HCEC 1CT (cell line): ENCODE measurements around the gene KCNJ6.

Source experiments
- DNase-seq: peaks from one replicate; pipeline ENCODE4 v3.0.0-alpha.2; 2017

Gene KCNJ6

DNA sequence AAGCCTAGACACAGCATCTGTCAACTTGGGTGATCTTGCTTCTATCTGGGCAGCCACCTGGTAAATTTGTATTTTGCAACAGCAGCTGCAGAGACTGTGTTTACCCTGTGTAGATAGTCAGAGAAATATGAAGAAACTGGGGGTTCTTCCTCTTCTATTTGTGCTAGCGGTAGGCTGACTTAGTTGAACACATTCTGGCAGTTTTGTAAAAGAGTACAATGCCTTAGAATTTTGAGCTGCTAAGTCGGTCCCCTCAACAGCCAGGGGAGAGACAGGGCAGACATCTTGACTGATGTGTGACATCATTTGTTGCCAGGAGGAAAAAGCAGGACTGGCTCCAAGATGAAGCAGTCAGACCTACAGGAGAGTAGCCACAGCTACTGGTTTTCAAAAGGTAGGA, 53.7 kb downstream of the KCNJ6 start:
- peak; percentile 37 for DNase-seq

DNA sequence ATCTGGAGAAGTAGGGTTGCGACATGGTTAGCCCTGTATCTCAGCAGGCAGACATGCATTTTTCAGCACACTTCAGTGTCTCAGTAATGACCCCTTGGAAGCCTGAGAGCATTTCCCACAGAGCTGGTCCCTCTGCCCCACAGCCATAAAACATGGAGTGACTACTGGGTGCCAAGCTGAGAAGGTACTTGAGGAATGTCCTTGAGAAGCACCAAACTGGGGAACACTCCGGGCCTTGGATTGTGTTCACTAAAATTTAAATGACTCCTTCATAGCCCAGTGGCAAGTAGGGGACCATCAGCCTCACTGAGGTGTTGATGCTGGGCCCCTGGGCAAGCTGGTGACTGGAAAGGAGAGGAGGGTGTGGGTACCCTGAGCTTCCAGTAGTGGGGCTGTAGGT, 54.7 kb downstream of the KCNJ6 start:
- no peak for DNase-seq

GRCh38 chr21:37860416-37860815, 55.8 kb downstream of the KCNJ6 start:
- no peak for DNase-seq

GRCh38 chr21:37855647-37856625, 60.3 kb downstream of the KCNJ6 start:
- peak; percentile 89 for DNase-seq

DNA sequence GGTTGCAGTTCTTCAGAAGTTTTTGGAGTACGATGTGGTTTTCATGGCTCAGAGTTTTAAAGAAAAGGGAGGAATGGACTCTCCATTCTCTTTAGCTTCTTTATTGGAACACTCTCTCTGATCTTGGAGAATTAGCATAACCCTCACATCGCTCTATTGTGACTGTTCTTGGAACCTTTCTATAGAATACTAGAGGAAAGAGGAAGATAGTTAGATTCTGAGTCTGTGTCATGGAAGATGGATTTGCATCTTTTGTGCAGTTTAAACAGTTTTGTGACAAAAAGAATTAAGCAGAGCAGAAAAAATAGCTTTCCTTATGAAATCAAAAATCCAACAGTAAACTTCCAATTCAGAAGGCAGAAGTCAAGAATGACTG, 61.0 kb downstream of the KCNJ6 start:
- no peak for DNase-seq

DNA sequence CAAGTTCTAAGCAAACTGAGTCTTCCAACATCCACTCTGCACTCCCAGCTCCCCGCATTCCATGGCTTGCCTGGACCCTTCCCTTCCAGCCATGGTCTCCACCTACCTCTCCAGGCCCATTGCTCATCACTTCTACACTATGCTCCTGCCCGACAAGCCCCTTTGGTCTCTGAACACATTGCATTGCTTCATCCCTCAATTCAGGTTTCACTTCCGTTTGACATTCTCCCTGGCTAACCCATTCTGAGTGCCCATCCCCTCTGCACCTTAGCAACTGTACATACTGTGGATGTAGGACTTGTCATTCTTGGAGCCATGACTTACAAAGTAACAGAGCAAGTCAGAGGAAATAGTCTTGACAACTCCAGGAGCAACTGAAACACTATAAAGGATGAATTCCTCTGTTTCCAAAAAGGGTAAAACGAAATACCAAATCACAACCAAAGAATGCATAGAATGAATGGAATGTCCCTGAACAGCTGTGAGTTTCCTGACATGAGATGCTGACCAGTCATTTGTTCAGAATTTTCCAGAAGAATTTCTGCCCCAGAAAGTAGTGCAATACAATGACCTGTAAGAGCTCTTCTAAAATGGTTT, 66.7 kb downstream of the KCNJ6 start:
- DNase-seq = peak; percentile 81

GRCh38 chr21:37848721-37849490, 67.4 kb downstream of the KCNJ6 start:
- no peak for DNase-seq

DNA sequence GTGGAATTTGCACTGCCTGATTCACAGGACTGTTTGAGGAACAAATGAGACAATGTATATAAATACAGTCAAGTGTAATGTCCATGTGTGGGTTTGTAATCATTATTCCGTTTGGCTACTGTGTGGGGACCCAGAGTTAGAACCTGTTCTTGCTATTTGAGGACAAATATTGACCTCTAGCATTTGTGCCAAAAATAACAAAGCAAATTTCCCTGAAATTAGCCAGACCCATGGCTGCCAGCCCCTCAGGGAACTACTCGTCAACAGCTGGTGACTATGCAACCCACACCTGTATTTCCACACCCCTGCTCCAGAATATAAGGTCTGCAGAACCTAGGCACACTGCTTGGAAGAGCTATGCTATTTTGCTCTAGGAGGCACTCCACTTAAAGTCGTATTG, 70.7 kb downstream of the KCNJ6 start:
- DNase-seq = no peak

DNA sequence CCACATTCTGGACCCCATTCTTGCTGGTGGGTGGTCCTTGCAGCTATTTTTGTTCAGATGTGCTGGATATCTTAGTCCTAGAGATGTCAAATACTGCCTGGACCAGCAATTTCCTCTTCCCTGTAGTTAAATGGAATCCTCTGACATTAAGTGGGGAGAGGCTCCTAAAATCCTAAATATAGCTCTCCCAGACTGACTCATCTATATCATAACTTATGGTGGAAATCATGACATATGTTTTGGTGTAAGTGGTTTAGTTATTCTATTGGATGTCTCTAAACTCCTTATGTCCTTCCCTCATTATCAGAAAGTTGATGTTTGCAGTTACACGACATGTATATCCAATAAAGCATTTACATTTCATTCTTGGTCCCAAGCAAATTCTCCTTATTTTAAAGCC, 73.1 kb downstream of the KCNJ6 start:
- DNase-seq = no peak

- no peak for DNase-seq
Observed at GRCh38 chr21:37842163-37842919, 73.9 kb downstream of the KCNJ6 start.

- DNase-seq = no peak
Observed at GRCh38 chr21:37837381-37837780, 78.9 kb downstream of the KCNJ6 start.

DNA sequence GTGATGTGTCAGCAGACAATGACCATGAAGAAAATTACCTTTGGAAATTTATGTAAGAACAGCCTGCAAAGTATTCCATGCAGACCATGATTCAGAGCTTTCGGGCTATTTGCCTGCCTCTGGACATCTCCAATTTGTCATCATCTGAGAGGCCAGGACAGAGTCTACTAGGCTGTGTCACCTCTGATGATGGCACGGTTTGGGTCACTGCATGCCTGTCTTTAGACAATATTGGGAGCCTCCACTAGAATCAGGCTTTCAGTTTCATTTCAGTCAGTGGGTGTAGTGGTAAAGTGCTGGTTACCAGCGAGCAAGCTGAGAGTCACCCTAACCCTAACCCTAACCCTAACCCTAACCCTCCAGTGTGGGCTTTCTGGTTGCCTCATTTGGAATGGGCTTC, 80.8 kb downstream of the KCNJ6 start:
- no peak for DNase-seq

DNA sequence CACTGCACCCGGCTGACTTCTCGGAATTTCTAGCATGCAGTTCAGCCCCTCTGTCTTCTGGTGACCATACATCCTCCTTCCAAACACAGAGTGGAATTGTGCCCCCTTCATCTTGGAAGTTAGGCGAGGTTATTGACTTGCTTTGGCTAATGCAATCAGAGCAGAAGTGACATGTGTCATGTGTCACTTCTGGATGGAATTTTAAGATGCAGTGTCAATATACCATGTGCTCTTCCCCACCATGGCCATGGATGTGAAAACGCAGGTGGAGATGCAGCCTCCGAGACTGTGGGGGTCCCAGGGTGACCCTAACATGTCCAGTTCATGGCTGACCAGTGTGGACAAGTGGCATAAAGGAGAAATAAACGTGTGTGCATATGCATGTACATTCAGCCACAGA, 83.0 kb downstream of the KCNJ6 start:
- DNase-seq = no peak

DNA sequence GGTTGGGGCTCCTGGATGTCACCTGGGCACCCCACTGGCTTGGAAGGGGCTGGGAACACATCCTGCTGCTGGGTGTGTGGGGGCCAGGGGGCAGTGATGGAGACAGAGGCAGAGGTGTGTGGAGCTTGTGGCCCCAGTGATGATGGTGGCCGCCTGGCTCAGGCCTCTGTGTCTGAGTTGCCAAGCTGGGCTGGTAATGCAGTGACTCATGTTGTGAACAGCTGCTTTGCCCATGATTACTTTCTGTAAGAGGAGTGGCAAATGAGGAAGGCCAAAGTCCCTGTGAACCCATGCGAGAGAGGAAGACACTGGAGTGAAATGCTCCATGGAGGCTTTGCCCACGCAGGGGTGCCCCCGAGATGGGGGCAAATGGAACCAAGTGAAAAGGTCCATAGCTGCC, 86.8 kb downstream of the KCNJ6 start:
- peak; percentile 55 for DNase-seq

GRCh38 chr21:37828991-37829390, 87.3 kb downstream of the KCNJ6 start:
- DNase-seq = no peak

DNA sequence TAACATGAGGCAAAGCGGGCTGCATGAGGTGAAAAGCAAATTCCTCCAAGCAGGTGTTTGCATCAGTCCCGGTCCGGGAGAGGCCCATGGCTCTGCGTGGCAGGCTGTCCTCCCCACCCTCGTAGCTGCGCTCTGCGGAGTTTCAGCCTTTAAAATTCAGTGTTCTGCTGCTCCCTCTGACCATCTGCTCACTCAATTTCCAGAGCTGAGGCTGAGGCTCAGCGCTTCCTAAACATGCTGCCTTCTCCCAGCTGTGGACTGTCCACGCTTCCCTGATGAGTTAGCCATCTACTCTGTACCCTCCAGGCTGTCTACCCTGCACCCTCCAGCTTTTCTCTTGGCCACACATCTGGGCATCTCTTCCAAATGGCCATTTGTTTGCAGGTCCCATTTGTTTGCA, 87.7 kb downstream of the KCNJ6 start:
- no peak for DNase-seq

- DNase-seq = no peak
Observed at GRCh38 chr21:37827913-37828312, 88.3 kb downstream of the KCNJ6 start.

GRCh38 chr21:37821786-37822450, 94.3 kb downstream of the KCNJ6 start:
- DNase-seq = peak; percentile 31

DNA sequence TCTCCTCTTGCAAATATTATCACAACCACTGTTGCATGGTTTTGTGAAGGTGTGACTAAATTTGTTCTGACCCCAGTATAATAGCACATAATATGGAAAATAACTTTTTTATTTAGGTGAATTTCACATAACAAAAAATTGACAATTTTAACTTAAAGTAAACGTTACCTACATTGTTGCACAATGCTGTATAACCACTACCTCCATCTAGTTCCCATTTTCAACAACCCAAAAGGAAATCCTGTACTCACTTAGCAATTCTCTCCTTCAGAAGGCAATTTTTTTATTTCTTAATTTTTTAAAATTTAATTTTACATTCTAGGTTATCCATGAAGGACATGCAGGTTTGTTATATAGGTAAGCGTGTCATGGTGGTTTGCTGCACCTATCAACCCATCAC, 95.2 kb downstream of the KCNJ6 start:
- no peak for DNase-seq

- no peak for DNase-seq
Observed at GRCh38 chr21:37819372-37819771, 96.9 kb downstream of the KCNJ6 start.

GRCh38 chr21:37817242-37817641, 99.0 kb downstream of the KCNJ6 start:
- DNase-seq = no peak

DNA sequence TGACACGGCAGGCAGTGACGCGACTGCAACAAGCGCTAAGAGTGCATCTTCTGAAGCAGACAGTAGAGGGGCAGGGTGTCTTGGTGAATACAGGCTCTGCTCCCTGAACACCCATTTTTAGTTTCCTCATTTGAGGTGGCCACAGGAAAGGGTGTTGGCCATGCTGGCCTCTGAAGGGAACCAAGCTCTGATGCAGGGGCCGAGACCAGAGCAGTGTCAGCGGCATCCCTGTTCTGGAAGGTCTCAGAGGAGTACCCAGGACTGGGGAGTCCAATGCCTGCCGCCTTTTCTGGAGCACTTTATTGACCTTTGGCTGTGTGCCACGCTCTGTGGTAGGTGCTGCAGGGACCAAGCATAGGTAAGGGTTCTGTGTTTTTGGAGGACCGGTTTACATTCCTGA, 100.4 kb downstream of the KCNJ6 start:
- DNase-seq = no peak
